Activated naive CD4-positive, alpha-beta T cell treated with anti-CD3 and anti-CD28 coated beads, Interleukin-2, amount 10 ng/mL, durations not matched to agents 7 days and 5 days (primary cell): ENCODE results near the gene SLC24A4.
A peak's percentile ranks its signal among the peaks of the same experiment; 100 is the strongest.

Experiments used
- CTCF ChIA-PET: fragments of 350-600 bp; sonication (Branson Sonifier 250); formaldehyde crosslinking; loops from one replicate; lab custom pipeline; 2021; ENCODE audit warnings: antibody characterized with exemption; lab: Charles Lee
- DNase-seq: peaks from one replicate; pipeline ENCODE4 v3.0.0-alpha.2; 2020
- H3K27ac Mint-ChIP-seq: one replicate; pipeline ENCODE4 v1.8.0; 2021; ENCODE audit warnings: mild to moderate bottlenecking, moderate library complexity, mixed read lengths
- H3K27me3 Mint-ChIP-seq: one replicate; pipeline ENCODE4 v1.8.0; 2021; ENCODE audit warnings: mild to moderate bottlenecking, mixed read lengths
- H3K36me3 Mint-ChIP-seq: one replicate; pipeline ENCODE4 v1.8.0; 2021; ENCODE audit warnings: mixed read lengths
- H3K4me1 Mint-ChIP-seq: one replicate; pipeline ENCODE4 v1.8.0; 2021; ENCODE audit warnings: mixed read lengths
- H3K4me3 Mint-ChIP-seq: one replicate; pipeline ENCODE4 v1.8.0; 2021; ENCODE audit warnings: mild to moderate bottlenecking, moderate library complexity, mixed read lengths
- H3K9me3 Mint-ChIP-seq: one replicate; pipeline ENCODE4 v1.8.0; 2021; ENCODE audit warnings: mixed read lengths

SLC24A4 gene, protein sequence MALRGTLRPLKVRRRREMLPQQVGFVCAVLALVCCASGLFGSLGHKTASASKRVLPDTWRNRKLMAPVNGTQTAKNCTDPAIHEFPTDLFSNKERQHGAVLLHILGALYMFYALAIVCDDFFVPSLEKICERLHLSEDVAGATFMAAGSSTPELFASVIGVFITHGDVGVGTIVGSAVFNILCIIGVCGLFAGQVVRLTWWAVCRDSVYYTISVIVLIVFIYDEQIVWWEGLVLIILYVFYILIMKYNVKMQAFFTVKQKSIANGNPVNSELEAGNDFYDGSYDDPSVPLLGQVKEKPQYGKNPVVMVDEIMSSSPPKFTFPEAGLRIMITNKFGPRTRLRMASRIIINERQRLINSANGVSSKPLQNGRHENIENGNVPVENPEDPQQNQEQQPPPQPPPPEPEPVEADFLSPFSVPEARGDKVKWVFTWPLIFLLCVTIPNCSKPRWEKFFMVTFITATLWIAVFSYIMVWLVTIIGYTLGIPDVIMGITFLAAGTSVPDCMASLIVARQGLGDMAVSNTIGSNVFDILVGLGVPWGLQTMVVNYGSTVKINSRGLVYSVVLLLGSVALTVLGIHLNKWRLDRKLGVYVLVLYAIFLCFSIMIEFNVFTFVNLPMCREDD

DNA sequence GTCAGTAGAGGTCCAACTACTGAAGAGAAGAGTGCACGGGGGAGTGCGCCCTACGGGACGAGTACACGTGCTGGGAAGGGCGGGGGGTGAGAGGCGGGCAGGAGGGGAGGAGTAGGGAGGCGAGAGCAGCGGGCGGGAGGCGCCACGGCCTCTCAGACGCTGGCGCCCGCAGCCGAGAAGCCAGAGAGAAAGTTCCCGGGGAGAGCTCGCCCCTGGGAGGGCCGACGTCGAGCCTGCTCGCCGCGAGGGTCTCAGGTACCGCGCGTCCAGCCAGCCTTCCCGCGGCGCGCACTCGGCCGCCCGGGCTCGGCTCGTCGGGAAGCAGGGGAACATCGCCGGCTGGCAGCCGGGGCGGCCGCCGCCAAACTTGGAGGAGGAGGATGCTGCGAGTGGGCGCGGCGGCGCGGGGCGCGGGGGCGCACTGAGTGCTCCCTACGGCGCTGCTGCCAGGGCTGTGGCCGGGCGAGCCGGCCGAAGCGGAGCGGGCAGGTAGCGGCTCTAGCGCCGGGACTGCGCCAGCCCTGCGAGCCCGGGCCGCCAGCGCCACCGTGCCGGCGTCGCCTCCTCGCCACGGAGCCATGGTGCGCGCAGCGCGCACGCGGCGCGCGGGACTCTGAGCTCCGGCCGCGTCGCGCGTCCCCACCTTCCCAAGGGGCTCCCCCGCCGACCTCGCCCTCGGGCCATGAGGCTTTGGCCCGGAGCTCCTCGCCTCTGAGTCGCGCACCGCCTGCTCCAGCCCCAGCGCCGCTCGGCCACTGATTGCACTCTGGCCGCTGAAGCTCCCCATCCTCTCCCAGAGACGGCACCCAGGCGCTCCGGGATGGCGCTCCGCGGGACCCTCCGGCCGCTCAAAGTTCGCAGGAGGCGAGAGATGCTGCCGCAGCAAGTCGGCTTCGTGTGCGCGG, at the start of gene SLC24A4:
Gene SLC24A4, plus strand, starts transcription at position 155 of the 905 bp plus-strand sequence. Its CDS starts 666 bp downstream, at position 821.
- peaks cover 5% of the 10 kb centered on the region for H3K4me1 Mint-ChIP-seq
- DNase-seq = no peak
- peak within 1 kb of the TSS; percentile 46 for H3K4me3 Mint-ChIP-seq
- no peaks in the 10 kb centered on the region for H3K36me3 Mint-ChIP-seq
- CTCF ChIA-PET = no interaction called here
- H3K27me3 Mint-ChIP-seq = peaks cover 84% of the 10 kb centered on the region
- no peak within 1 kb of the TSS for H3K27ac Mint-ChIP-seq
- H3K9me3 Mint-ChIP-seq = no peaks in the 10 kb centered on the region

- Mint-ChIP-seq H3K27me3 (peaks cover 60% of the 10 kb centered on the region), H3K27ac (no peak overlapping the region), H3K36me3 (no peaks in the 10 kb centered on the region), H3K4me3 (no peak overlapping the region), H3K4me1 (peaks cover 8% of the 10 kb centered on the region), H3K9me3 (no peaks in the 10 kb centered on the region)
- CTCF ChIA-PET = no interaction called here
- DNase-seq = no peak
Observed at GRCh38 chr14:92273166-92273565, 49.8 kb upstream of the SLC24A4 start.

DNA sequence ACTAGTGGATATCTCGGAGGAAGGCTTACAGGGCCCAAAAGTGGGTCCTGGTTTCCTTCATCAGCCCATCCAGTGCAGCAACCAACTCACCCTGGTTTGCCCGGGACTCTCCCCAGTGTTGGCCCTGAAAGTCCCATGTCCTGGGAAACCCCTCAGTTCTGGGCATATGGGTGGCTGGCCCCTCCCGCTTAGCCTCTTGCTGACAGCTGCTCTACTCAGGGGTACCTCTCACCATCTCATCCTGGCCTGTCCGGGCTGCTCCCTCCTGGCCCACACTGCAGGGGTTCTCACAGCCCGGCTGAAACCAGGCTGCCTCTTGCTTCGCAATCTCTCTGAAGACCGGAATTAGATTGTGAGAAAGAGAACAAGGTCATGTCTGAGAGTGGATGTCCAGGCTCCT, 48.9 kb upstream of the SLC24A4 start:
- no peak for DNase-seq
- H3K36me3 Mint-ChIP-seq = no peaks in the 10 kb centered on the region
- peaks cover 56% of the 10 kb centered on the region for H3K27me3 Mint-ChIP-seq
- no peak overlapping the region for H3K27ac Mint-ChIP-seq
- CTCF ChIA-PET = no interaction called here
- no peaks in the 10 kb centered on the region for H3K9me3 Mint-ChIP-seq
- no peak overlapping the region for H3K4me3 Mint-ChIP-seq
- peaks cover 8% of the 10 kb centered on the region for H3K4me1 Mint-ChIP-seq

GRCh38 chr14:92276074-92276473, 46.9 kb upstream of the SLC24A4 start:
- Mint-ChIP-seq H3K36me3 (peaks cover 1% of the 10 kb centered on the region), H3K27me3 (peaks cover 51% of the 10 kb centered on the region), H3K27ac (no peak overlapping the region), H3K4me1 (peaks cover 25% of the 10 kb centered on the region), H3K9me3 (no peaks in the 10 kb centered on the region), H3K4me3 (no peak overlapping the region)
- no peak for DNase-seq
- CTCF ChIA-PET = no interaction called here

GRCh38 chr14:92277031-92277430, 45.9 kb upstream of the SLC24A4 start:
- CTCF ChIA-PET = no interaction called here
- Mint-ChIP-seq H3K27me3 (peaks cover 42% of the 10 kb centered on the region), H3K36me3 (peaks cover 3% of the 10 kb centered on the region), H3K27ac (no peak overlapping the region), H3K9me3 (peaks cover 3% of the 10 kb centered on the region), H3K4me1 (peaks cover 33% of the 10 kb centered on the region), H3K4me3 (no peak overlapping the region)
- no peak for DNase-seq

DNA sequence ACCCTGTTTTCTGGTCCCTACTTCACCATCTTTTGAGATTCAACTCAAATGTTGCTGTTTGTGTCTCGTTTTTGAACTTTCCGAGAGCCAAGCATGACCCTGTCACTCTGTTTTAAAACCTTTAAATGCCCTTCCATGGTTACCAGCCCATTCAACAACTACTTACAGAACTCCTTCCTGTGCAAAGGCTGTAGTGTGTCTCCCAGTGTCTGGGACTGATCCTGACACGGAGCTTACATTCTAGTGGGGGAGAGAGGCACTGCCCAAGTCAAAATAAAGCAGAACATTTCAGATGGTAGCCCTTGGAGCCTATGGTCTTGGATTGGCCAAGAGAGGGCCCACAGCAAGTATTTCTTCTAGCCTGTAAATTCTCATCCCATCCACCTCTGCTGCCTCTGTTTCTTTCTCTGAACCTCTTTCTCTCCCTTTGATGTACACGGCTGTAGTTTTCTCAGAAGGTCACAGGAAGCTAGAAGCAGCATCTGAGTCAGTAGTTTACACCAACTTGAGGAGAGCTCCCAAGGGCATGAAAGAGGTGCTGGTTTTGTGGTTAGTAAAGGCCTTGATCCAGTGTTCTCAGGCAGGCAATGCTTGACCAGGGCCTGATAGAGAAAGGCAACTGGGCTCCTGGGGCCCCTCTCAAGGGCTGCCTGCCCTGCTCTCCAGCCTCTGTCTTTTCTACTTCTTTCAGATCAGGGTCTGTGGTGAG, 42.3 kb upstream of the SLC24A4 start:
- Mint-ChIP-seq H3K36me3 (peaks cover 3% of the 10 kb centered on the region), H3K4me3 (no peak overlapping the region), H3K9me3 (peaks cover 3% of the 10 kb centered on the region), H3K4me1 (peaks cover 25% of the 10 kb centered on the region), H3K27ac (peak overlapping the region; percentile 75), H3K27me3 (peaks cover 13% of the 10 kb centered on the region)
- CTCF ChIA-PET = no interaction called here
- DNase-seq = peak; percentile 46

DNA sequence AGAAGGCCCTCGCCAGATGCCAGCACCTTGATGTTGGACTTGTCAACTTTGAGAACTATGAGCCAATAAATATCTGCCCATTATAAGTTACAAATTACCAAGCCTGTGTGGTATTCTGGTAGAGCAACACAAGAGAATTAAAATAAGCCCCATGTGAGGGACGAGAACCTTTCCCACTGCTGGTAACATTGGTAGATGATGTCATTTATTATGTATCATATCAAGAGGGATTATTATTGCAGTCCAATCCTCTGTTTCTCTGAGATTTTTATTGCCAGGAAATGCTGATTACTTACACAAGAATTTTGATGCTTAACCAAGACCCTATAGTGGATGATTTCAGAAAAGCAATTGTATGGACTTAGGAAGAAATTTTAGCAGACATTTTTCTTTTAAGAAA, 40.3 kb upstream of the SLC24A4 start:
- Mint-ChIP-seq H3K4me3 (no peak overlapping the region), H3K27ac (no peak overlapping the region), H3K9me3 (peaks cover 3% of the 10 kb centered on the region), H3K36me3 (peaks cover 3% of the 10 kb centered on the region), H3K4me1 (peaks cover 25% of the 10 kb centered on the region), H3K27me3 (no peaks in the 10 kb centered on the region)
- CTCF ChIA-PET = no interaction called here
- DNase-seq = no peak

GRCh38 chr14:92285311-92285710, 37.7 kb upstream of the SLC24A4 start:
- H3K4me1 Mint-ChIP-seq = peaks cover 15% of the 10 kb centered on the region
- no peak overlapping the region for H3K4me3 Mint-ChIP-seq
- H3K27ac Mint-ChIP-seq = no peak overlapping the region
- peaks cover 14% of the 10 kb centered on the region for H3K27me3 Mint-ChIP-seq
- CTCF ChIA-PET = no interaction called here
- peaks cover 3% of the 10 kb centered on the region for H3K36me3 Mint-ChIP-seq
- H3K9me3 Mint-ChIP-seq = peaks cover 3% of the 10 kb centered on the region
- DNase-seq = no peak

- Mint-ChIP-seq H3K36me3 (no peaks in the 10 kb centered on the region), H3K4me3 (no peak overlapping the region), H3K27me3 (peaks cover 25% of the 10 kb centered on the region), H3K9me3 (no peaks in the 10 kb centered on the region), H3K27ac (no peak overlapping the region), H3K4me1 (no peaks in the 10 kb centered on the region)
- CTCF ChIA-PET = no interaction called here
- no peak for DNase-seq
Observed at GRCh38 chr14:92287987-92288386, 35.0 kb upstream of the SLC24A4 start.

- Mint-ChIP-seq H3K4me3 (no peak overlapping the region), H3K27me3 (peaks cover 31% of the 10 kb centered on the region), H3K4me1 (no peaks in the 10 kb centered on the region), H3K9me3 (no peaks in the 10 kb centered on the region), H3K27ac (no peak overlapping the region), H3K36me3 (no peaks in the 10 kb centered on the region)
- CTCF ChIA-PET = interaction anchor here (0.6 kb wide), 1 partner anchor 71 kb away, joined by 3 read pairs; no protein-coding TSS in a partner anchor
- no peak for DNase-seq
Observed at GRCh38 chr14:92288994-92289660, 33.8 kb upstream of the SLC24A4 start.

DNA sequence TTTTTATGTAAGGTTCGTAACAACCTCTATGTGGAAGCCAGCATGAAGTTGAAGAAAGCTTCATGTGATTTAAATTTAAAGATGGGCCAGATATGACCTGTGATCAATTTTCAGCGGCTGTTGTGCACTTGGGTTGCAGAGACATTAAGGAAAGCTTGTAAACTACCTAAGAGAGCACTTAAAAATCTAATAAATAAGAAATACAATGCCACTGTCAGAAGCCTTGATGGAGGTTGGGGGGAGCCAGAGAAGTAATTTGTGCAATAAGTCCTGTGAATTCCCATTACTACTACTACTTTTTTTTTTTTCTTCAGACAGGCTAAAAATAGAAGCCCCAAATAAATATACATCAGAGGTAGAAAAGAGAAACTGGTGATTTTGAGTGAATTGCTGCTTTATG, 30.3 kb upstream of the SLC24A4 start:
- no peak for DNase-seq
- CTCF ChIA-PET = no interaction called here
- H3K9me3 Mint-ChIP-seq = no peaks in the 10 kb centered on the region

DNA sequence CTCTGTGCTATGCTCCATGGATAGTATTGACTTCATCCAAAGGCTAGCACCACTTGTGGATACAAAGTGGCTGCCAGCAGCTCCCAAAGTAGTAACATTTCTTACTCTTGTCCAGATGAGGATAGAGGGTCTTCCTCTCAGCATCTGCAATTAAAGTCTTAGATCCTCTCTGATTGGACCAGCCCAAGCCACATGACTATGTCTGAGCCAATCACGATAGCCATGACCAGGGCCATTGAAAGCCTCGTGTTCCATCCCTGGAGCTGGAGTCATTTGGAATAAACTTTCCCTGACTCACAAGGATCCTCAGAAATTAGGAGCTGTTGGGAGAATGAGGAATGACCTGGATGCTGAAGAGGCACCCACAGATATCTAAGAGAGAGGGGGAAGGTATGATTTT, 28.5 kb upstream of the SLC24A4 start:
- CTCF ChIA-PET = interaction anchor here (0.6 kb wide), 1 partner anchor 640 kb away, joined by 3 read pairs; no protein-coding TSS in a partner anchor
- H3K4me1 Mint-ChIP-seq = no peaks in the 10 kb centered on the region
- H3K4me3 Mint-ChIP-seq = no peak overlapping the region
- no peaks in the 10 kb centered on the region for H3K36me3 Mint-ChIP-seq
- no peak overlapping the region for H3K27ac Mint-ChIP-seq
- no peaks in the 10 kb centered on the region for H3K9me3 Mint-ChIP-seq
- no peak for DNase-seq
- peaks cover 49% of the 10 kb centered on the region for H3K27me3 Mint-ChIP-seq

More for the DNA sequence above, 30.3 kb upstream of the SLC24A4 start:
- Mint-ChIP-seq H3K4me1 (no peaks in the 10 kb centered on the region), H3K36me3 (no peaks in the 10 kb centered on the region), H3K27me3 (peaks cover 54% of the 10 kb centered on the region), H3K27ac (no peak overlapping the region), H3K4me3 (no peak overlapping the region)

DNA sequence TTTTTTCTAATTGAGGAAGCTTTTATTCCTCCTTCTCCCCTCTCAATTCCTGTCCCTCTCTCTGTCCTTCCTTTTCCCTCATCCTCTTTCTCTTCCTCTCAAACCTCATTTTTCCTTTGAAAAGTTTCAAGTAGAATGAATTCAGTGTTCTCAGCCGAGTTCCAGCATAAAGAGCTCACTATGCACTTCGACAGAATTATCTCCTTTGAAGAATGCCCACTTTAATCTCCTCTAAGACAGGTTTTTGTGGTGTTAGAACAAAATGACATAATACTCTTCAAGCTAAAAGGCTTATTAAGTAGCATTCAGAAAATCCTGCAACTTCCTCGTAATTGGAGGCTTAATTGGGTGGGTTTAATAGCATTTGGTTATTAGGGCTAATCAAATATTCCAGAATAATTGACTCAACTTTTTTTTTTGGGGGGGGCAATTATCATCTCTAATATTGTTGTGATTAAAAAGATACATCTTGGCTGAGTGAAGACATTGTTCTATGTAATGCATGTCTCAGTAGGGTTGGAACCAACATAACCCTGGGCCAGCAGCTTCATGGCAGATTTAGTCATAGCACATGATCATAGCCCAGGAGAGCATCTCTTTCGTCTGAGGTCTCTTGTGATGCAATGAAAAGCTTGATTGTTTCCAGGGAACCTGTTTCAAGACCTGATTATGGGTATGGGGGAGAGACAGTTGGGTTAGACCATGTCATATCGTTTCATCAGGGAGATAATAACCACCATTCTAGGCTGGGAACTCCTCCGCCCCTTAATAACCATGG, 25.0 kb upstream of the SLC24A4 start:
- Mint-ChIP-seq H3K9me3 (no peaks in the 10 kb centered on the region), H3K4me1 (no peaks in the 10 kb centered on the region), H3K27ac (no peak overlapping the region), H3K36me3 (no peaks in the 10 kb centered on the region), H3K27me3 (peaks cover 67% of the 10 kb centered on the region), H3K4me3 (no peak overlapping the region)
- DNase-seq = no peak
- CTCF ChIA-PET = no interaction called here
